ENCODE results near the gene PAQR9. TPM values are rescaled to one million over a fixed set of nuclear protein-coding genes. Genes with fewer than 3 reads are reported as not detected.

PAQR9 gene
- total and polyA plus RNA-seq, 2 of the 13 experiments (the other 11 are each of a cell fraction or from before 2014, with no cell fraction given), result 3.7 to 10.3 TPM

GRCh38 chr3:142976621-142977398 is 13.3 kb upstream of the PAQR9 start (continued):
- TF ChIP-seq ELF3 (CRISPR knock-in tag; IDR thresholded peaks at IDR 0.05) (peak; percentile 73), PHB2 (IDR thresholded peaks at IDR 0.05; ENCODE audit: partially characterized antibody) (no peak), SOX13 (IDR thresholded peaks at IDR 0.05) (no peak), SOX13 (CRISPR knock-in tag; conservative IDR thresholded peaks at IDR 0.05 in 1 of 2, IDR thresholded peaks at IDR 0.05 in 1 of 2) (no peak), JARID2 (CRISPR knock-in tag; IDR thresholded peaks at IDR 0.05; ENCODE audit: insufficient replicate concordance) (no peak), ZMAT3 (CRISPR knock-in tag; conservative IDR thresholded peaks at IDR 0.05) (no peak), ZMYM4 (CRISPR knock-in tag; IDR thresholded peaks at IDR 0.05) (peak; percentile 69), ZNF543 (CRISPR knock-in tag; IDR thresholded peaks at IDR 0.05) (no peak), DNMT1 (CRISPR knock-in tag; IDR thresholded peaks at IDR 0.05) (no peak), THYN1 (CRISPR knock-in tag; IDR thresholded peaks at IDR 0.05; ENCODE audit: borderline replicate concordance, low read depth) (no peak), ZBTB21 (CRISPR knock-in tag; IDR thresholded peaks at IDR 0.05) (no peak), RFX3 (CRISPR knock-in tag; IDR thresholded peaks at IDR 0.05) (no peak), MYPOP (CRISPR knock-in tag; IDR thresholded peaks at IDR 0.05) (no peak), ZNF660 (CRISPR knock-in tag; IDR thresholded peaks at IDR 0.05; ENCODE audit: borderline replicate concordance, low read depth) (no peak), CEBPG (CRISPR knock-in tag; IDR thresholded peaks at IDR 0.05) (no peak)
- TF ChIP-seq, protein P1, sequence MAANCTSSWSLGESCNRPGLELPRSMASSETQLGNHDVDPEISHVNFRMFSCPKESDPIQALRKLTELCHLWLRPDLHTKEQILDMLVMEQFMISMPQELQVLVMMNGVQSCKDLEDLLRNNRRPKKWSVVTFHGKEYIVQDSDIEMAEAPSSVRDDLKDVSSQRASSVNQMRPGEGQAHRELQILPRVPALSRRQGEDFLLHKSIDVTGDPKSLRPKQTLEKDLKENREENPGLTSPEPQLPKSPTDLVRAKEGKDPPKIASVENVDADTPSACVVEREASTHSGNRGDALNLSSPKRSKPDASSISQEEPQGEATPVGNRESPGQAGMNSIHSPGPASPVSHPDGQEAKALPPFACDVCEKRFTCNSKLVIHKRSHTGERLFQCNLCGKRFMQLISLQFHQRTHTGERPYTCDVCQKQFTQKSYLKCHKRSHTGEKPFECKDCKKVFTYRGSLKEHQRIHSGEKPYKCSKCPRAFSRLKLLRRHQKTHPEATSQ (CRISPR knock-in tag; IDR thresholded peaks at IDR 0.05; ENCODE audit: borderline replicate concordance), result no peak
- TF ChIP-seq, protein P2, sequence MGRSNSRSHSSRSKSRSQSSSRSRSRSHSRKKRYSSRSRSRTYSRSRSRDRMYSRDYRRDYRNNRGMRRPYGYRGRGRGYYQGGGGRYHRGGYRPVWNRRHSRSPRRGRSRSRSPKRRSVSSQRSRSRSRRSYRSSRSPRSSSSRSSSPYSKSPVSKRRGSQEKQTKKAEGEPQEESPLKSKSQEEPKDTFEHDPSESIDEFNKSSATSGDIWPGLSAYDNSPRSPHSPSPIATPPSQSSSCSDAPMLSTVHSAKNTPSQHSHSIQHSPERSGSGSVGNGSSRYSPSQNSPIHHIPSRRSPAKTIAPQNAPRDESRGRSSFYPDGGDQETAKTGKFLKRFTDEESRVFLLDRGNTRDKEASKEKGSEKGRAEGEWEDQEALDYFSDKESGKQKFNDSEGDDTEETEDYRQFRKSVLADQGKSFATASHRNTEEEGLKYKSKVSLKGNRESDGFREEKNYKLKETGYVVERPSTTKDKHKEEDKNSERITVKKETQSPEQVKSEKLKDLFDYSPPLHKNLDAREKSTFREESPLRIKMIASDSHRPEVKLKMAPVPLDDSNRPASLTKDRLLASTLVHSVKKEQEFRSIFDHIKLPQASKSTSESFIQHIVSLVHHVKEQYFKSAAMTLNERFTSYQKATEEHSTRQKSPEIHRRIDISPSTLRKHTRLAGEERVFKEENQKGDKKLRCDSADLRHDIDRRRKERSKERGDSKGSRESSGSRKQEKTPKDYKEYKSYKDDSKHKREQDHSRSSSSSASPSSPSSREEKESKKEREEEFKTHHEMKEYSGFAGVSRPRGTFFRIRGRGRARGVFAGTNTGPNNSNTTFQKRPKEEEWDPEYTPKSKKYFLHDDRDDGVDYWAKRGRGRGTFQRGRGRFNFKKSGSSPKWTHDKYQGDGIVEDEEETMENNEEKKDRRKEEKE (IDR thresholded peaks at IDR 0.05), result no peak
- TF ChIP-seq, protein P3, sequence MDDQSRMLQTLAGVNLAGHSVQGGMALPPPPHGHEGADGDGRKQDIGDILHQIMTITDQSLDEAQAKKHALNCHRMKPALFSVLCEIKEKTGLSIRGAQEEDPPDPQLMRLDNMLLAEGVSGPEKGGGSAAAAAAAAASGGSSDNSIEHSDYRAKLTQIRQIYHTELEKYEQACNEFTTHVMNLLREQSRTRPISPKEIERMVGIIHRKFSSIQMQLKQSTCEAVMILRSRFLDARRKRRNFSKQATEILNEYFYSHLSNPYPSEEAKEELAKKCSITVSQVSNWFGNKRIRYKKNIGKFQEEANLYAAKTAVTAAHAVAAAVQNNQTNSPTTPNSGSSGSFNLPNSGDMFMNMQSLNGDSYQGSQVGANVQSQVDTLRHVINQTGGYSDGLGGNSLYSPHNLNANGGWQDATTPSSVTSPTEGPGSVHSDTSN (CRISPR knock-in tag; IDR thresholded peaks at IDR 0.05; ENCODE audit: borderline replicate concordance), result no peak
